ENCODE data around the gene TPRG1L.
"Not testable (repeated sequence)": the region's sequence is repeated elsewhere in the genome, so short reads cannot be mapped to it uniquely, and the experiment has no call there.

TPRG1L gene

GRCh38 chr1:3579626-3580025 lies 45.2 kb upstream of the TPRG1L start:
- TF ChIP-seq CTCF (IDR thresholded peaks at IDR 0.05; ENCODE audit: insufficient read depth, low read depth, low read length, missing control alignments): no peak
- H3K4me3 ChIP-seq (ENCODE audit: low read depth, low read length): no peak overlapping the region
- DNase-seq (ENCODE audit: low read depth): no peak

GRCh38 chr1:3580231-3580630 lies 44.6 kb upstream of the TPRG1L start:
- no peak for TF ChIP-seq CTCF (IDR thresholded peaks at IDR 0.05; ENCODE audit: insufficient read depth, low read depth, low read length, missing control alignments)
- DNase-seq (ENCODE audit: low read depth): no peak

GRCh38 chr1:3581296-3582036 lies 43.3 kb upstream of the TPRG1L start:
- no peak for DNase-seq (ENCODE audit: low read depth)
- no peak overlapping the region for H3K4me3 ChIP-seq (ENCODE audit: low read depth, low read length)
- no peak for TF ChIP-seq CTCF (IDR thresholded peaks at IDR 0.05; ENCODE audit: insufficient read depth, low read depth, low read length, missing control alignments)

More at GRCh38 chr1:3580231-3580630, 44.6 kb upstream of the TPRG1L start:
- H3K4me3 ChIP-seq (ENCODE audit: low read depth, low read length): no peak overlapping the region

DNA sequence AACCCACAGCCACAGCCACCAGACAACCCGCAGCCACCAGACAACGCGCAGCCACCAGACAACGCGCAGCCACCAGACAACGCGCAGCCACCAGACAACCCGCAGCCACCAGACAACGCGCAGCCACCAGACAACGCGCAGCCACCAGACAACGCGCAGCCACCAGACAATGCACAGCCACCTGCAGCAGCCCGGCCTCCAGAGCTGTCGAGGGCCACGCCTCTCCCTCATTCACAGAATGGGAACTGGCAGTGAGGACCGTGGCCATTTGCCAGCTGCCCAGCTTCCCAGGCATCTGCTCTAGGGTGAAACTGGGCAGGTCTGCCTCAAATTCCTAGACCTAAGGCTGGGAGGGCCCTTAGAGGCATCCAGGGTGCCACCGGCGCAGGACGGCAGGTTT lies 41.1 kb upstream of the TPRG1L start:
- H3K4me3 ChIP-seq (ENCODE audit: low read depth, low read length); DNase-seq (ENCODE audit: low read depth): not testable (repeated sequence)

DNA sequence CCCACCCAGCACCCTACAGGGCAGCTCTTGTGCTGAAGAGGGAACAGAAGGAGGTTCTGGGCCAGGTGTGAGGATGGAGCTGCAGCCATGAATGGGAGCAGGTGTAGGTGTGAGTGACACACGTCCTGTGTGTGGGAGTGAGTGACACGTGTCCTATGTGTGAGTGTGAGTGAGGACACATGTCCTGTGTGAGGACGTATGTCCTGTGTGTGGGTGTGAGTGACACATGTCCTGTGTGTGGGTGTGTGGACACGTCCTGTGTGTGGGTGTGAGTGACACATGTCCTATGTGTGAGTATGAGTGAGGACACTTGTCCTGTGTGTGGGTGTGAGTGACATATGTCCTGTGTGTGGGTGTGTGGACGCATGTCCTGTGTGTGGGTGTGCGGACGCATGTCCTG lies 39.9 kb upstream of the TPRG1L start:
- no peak for DNase-seq (ENCODE audit: low read depth)
- TF ChIP-seq CTCF (IDR thresholded peaks at IDR 0.05; ENCODE audit: insufficient read depth, low read depth, low read length, missing control alignments): no peak
- no peak overlapping the region for H3K4me3 ChIP-seq (ENCODE audit: low read depth, low read length)

DNA sequence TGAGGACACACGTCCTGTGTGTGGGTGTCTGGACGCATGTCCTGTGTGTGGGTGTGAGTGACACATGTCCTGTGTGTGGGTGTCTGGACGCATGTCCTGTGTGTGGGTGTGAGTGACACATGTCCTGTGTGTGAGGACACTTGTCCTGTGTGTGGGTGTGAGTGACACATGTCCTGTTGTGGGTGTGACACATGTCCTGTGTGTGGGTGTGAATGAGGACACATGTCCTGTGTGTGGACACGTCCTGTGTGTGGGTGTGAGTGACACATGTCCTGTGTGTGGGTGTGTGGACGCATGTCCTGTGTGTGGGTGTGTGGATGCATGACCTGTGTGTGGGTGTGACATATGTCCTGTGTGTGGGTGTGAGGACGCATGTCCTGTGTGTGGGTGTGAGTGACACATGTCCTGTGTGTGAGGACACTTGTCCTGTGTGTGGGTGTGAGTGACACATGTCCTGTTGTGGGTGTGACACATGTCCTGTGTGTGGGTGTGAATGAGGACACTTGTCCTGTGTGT lies 39.4 kb upstream of the TPRG1L start:
- not testable (repeated sequence) for DNase-seq (ENCODE audit: low read depth); H3K4me3 ChIP-seq (ENCODE audit: low read depth, low read length)

DNA sequence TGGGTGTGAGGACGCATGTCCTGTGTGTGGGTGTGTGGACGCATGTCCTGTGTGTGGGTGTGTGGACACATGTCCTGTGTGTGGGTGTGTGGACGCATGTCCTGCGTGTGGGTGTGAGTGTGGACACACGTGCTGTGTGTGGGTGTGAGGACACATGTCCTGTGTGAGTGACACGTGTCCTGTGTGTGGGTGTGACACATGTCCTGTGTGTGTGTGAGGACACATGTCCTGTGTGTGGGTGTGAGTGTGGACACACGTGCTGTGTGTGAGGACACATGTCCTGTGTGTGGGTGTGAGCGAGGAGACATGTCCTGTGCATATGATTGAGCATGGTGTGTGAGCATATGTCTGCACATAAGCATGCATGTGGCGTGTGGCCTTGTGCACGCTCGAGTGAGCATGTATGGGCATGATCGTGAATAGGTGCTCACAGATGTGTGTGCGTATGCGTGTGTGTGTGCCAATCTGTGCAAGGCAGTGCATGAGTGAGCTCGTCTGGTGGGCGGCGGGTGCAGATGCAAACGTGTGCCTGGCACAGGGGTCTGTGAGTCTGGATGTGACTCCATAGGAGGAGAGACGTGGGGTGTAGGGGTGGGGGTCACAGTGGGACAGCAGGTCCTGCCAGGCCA lies 38.8 kb upstream of the TPRG1L start:
- TF ChIP-seq CTCF (IDR thresholded peaks at IDR 0.05; ENCODE audit: insufficient read depth, low read depth, low read length, missing control alignments): no peak
- DNase-seq (ENCODE audit: low read depth): no peak
- no peak overlapping the region for H3K4me3 ChIP-seq (ENCODE audit: low read depth, low read length)

All from GM12865 (cell line).